Suprapubic skin (tissue), 3 donors: ENCODE results near the gene PDGFRB.

ENCODE experiments used
- POLR2A ChIP-seq, 2 donors: fragments of 450-650 bp; IDR thresholded peaks; one replicate each; pipeline ENCODE4 v1.6.1; 2017; ENCODE audit warnings: antibody characterized with exemption in 2 of 2, mild to moderate bottlenecking in 2 of 2, moderate library complexity in 2 of 2
- TF ChIP-seq, protein P1 (sequence below), 2 donors: fragments of 200-600 bp in 1 of 2; fragments of 450-650 bp in 1 of 2; sonication (generic) in 1 of 2; IDR thresholded peaks; one replicate each; pipeline ENCODE4 v1.5.1; 2016 to 2019; ENCODE audit warnings: antibody characterized with exemption in 2 of 2, mild to moderate bottlenecking in 1 of 2, moderate library complexity in 1 of 2

DNA sequence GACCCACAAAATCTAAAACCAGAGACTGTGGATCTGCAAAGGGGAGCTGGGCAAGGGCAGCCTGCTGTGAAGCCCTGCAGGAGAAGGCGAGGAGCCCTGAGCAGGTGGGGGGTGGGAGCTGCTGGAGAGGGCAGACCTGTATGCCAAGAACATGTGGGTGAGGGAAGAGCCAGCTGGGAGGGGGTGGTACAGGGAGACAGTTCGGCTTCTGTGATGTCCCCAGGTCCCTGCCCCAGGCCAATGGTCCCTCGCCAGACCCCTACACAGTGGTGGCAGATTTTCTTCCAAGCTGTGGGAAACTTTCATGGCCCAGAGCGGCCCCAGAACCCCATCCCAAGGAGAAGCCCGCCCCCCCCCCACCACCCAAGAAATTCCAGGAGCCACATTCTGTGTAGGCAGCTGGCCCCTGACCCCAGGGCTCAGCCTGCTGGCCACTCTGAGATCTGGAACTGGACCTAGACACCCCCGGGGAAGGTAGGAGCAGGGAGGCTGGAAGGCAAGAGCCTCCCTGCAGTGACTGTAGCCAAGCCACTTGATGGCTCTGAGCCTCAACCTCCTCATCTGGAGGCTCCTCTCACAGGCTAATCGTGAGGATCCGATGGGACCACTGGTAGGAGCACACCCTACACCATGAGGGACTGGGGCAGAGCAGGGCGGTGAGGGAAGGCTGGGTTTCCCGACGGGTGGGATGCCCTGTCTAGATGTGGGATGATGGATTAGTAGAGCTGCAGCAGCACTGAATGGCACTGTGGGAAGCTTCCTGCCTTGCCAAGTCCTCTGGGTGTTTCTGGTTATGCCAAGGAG, 46.7 kb downstream of the PDGFRB start:
- TF ChIP-seq, protein P1, sequence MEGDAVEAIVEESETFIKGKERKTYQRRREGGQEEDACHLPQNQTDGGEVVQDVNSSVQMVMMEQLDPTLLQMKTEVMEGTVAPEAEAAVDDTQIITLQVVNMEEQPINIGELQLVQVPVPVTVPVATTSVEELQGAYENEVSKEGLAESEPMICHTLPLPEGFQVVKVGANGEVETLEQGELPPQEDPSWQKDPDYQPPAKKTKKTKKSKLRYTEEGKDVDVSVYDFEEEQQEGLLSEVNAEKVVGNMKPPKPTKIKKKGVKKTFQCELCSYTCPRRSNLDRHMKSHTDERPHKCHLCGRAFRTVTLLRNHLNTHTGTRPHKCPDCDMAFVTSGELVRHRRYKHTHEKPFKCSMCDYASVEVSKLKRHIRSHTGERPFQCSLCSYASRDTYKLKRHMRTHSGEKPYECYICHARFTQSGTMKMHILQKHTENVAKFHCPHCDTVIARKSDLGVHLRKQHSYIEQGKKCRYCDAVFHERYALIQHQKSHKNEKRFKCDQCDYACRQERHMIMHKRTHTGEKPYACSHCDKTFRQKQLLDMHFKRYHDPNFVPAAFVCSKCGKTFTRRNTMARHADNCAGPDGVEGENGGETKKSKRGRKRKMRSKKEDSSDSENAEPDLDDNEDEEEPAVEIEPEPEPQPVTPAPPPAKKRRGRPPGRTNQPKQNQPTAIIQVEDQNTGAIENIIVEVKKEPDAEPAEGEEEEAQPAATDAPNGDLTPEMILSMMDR (IDR thresholded peaks at IDR 0.05), result no peak
- TF ChIP-seq POLR2A (IDR thresholded peaks at IDR 0.05), result no peak
